Choroid plexus epithelial cell (primary cell): Measurements from ENCODE around the gene IRF2.
A peak's percentile ranks its signal among the peaks of the same experiment; 100 is the strongest.

Experiments
- DNase-seq: peaks from one replicate; pipeline ENCODE4 v3.0.0-alpha.2; 2010; ENCODE audit warnings: low read depth
- H3K4me3 ChIP-seq: 2 replicates; pipeline ENCODE4 v1.5.1; 2011; ENCODE audit warnings: low read depth, mild to moderate bottlenecking, control low read depth, low read length, moderate library complexity
- CTCF ChIP-seq: conservative IDR thresholded peaks from 2 replicates; pipeline ENCODE4 v1.5.1; 2011; ENCODE audit warnings: low read depth, mild to moderate bottlenecking, control low read depth, inconsistent platforms, low read length, moderate library complexity

The IRF2 gene

GRCh38 chr4:184506527-184507121 is 32.3 kb upstream of the IRF2 start:
- H3K4me3 ChIP-seq, result no peak overlapping the region
- peak; percentile 28 for TF ChIP-seq CTCF
- no peak for DNase-seq

GRCh38 chr4:184504385-184504784 is 30.0 kb upstream of the IRF2 start:
- no peak for DNase-seq
- H3K4me3 ChIP-seq, result no peak overlapping the region
- no peak for TF ChIP-seq CTCF

GRCh38 chr4:184503869-184504300 is 29.5 kb upstream of the IRF2 start:
- H3K4me3 ChIP-seq, result no peak overlapping the region
- no peak for TF ChIP-seq CTCF
- peak; percentile 14 for DNase-seq

- no peak for DNase-seq
- H3K4me3 ChIP-seq, result no peak overlapping the region
- TF ChIP-seq CTCF, result no peak
Measured at GRCh38 chr4:184500748-184501589, 26.6 kb upstream of the IRF2 start.

- DNase-seq, result no peak
- no peak for TF ChIP-seq CTCF
Measured at GRCh38 chr4:184499996-184500395, 25.6 kb upstream of the IRF2 start.

GRCh38 chr4:184498598-184498997 is 24.2 kb upstream of the IRF2 start:
- TF ChIP-seq CTCF, result no peak
- DNase-seq, result no peak
- no peak overlapping the region for H3K4me3 ChIP-seq

More at GRCh38 chr4:184499996-184500395, 25.6 kb upstream of the IRF2 start:
- no peak overlapping the region for H3K4me3 ChIP-seq

GRCh38 chr4:184489771-184490170 is 15.4 kb upstream of the IRF2 start:
- no peak for DNase-seq
- TF ChIP-seq CTCF, result no peak
- H3K4me3 ChIP-seq, result no peak overlapping the region
